NCI-H2107 (cell line): Measurements from ENCODE around the gene CDH11.

Source experiments
- DNase-seq: peaks from one replicate; lab custom pipeline; 2025; lab: John Stamatoyannopoulos, UW

The CDH11 gene

DNA sequence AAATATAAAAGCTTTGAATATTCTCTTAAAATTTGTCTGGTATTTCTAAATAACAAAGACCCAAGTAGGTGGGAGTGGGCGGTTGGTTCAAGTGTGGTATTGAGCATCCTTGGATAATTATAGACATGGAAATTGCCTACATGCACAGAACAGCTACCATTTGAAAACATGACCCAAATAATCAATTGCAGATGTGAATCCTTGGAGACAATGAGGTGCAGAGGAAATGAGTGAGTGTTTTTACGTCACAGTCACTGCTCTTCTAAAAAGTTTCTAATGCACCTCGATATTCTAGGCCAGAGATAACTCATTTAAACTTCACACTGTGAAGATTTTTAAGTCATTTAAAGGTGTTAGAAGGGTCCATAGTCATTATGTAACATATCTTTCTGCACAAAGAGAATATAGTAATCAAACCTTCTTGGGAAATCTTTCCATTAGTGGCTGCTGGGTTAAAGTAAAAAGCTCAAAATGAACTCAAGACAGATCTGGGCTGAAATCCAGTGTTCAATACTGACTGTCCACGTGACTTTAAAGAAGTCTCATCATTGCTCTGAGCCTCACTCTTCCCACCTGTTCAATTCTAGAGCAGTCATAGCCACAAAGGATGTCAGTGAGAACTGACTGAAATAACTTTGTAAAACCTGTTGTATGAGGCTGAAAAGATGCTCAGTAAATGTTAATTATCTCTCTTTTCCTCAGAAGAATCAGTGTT, 144.5 kb downstream of the CDH11 start:
- DNase-seq = no peak

GRCh38 chr16:64975821-64976220, 146.0 kb downstream of the CDH11 start:
- no peak for DNase-seq

DNA sequence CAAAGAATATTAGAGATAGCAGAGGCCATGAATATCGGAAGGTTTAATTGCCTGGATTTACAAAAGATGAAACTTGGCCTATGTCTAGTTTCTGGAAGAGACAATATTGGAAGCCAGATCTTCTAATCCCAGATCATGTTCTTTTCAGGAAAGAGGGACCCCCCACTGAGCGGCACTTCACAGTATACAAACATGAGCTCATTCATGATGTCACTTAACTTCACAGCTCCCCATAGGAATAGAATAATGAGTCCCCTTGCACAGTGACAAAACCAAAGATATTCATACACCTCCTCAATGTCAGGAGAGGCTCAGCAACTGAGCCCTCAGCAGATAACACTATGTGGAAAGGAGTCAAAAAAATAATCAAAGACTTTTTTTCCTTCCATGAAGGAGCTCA, 147.5 kb downstream of the CDH11 start:
- DNase-seq = no peak

DNA sequence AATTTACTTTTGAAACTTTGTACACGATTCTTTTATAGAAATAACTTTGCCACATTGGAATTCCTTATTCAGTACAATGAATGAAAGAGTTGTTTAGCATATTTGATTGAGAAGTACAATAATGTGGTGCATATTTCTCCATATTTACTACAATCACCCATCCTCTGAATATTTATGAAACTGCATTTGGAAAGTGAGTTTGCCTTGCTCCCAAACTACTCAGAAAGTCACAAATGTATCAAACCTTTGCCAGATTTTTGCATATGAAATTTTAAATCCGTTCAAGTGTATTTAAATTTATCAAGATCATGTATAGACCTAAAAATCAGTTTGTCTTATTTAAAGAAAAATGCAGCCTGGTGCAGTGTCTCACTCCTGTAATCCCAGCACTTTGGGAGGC, 148.7 kb downstream of the CDH11 start:
- no peak for DNase-seq

DNA sequence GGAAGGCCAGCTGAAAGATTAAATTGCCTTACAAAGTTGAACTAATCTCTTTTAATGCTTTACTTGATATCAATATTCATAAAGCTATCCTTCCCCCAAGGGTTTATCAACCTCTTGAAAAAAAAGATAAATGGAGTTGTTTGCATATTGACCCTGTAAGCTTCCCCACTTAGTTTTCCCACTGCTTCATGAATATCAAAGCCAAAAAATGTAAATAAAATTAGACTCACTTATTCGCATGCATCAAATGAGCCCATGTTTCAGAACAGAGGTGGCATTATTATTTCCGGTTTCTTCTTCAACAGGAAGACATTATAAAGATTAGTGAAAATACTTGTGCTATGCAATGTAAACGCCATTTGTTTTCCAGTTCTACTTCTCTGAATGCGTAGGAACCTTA, 150.7 kb downstream of the CDH11 start:
- DNase-seq = no peak

GRCh38 chr16:64969221-64969620, 152.6 kb downstream of the CDH11 start:
- DNase-seq = no peak

DNA sequence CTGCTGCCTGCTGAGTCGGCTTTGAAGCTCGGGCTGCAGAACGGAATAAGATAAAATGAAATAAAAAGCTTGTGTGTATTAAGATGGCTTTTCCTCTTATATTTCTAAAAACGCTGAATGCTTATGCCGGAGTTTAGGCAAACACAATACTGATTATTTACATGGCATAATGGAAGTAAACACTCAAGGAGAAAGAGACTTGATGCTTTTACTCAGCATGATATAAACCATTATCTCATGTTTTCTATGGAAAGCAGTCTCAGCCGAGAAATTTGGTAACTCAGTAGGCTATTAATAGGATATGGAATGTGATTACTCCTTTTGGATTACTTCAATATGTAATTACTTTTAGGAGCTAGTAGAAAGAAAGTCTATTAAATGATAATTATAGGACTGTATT, 153.3 kb downstream of the CDH11 start:
- no peak for DNase-seq

GRCh38 chr16:64964126-64964540, 157.7 kb downstream of the CDH11 start:
- DNase-seq = no peak

GRCh38 chr16:64962786-64963185, 159.1 kb downstream of the CDH11 start:
- no peak for DNase-seq

DNA sequence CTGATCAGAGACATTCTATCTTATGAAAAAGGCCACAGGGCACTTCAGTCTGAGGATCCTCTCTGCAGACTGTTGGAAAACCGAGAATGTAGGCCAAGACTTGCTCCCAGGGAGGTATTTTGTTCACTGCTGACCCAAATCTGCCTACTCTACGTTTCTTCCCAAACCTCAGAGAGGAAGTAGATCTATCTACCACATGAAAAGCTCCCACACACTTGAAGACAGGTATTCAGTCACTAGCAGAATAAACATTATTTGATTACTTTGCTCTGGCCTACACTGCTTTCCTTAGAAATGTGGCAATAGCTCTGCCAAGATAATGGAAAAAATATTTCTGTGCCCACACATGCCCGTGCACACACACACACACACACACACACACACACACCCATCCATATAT, 164.6 kb downstream of the CDH11 start:
- DNase-seq = no peak

DNA sequence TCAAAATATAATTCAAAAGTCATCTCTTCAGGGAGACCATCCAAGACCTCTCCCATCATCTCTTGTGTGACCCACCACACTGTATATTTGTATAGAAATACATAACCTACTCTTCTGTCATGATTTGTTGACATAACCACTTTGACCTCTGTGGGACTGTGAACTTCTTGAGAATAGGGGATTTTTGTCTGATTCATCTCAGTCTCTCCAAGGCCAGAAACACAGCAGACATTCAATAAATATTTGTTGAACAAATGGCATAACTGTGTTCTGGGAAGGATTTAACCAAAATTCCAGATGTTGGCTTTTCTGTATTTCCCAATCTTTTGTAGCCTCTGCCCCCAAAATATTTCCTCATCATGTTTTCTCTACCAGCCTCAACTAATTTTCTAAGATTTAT, 169.7 kb downstream of the CDH11 start:
- DNase-seq = no peak

DNA sequence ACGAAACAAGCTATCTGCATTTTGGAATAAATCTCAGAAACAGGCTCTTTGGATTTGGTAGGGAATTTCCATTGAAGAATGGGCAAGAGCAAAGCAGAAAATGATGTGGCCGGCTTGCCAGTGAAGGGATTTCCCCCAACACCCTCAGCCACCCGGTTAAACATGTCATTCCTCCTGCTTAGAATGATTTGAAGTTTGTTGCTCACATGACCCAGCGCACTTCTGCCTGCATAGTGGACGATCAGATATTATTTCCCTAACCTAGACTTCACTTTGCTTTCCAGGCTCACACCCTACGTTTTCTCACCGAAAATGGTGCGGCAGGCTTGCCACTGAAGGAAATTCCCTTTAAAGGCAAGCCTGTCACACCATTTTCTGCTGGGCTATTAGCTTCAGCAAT, 170.7 kb downstream of the CDH11 start:
- no peak for DNase-seq

GRCh38 chr16:64950731-64951130, 171.1 kb downstream of the CDH11 start:
- no peak for DNase-seq

- DNase-seq = no peak
These were observed 171.6 kb downstream of the CDH11 start for GRCh38 chr16:64950262-64950661.

DNA sequence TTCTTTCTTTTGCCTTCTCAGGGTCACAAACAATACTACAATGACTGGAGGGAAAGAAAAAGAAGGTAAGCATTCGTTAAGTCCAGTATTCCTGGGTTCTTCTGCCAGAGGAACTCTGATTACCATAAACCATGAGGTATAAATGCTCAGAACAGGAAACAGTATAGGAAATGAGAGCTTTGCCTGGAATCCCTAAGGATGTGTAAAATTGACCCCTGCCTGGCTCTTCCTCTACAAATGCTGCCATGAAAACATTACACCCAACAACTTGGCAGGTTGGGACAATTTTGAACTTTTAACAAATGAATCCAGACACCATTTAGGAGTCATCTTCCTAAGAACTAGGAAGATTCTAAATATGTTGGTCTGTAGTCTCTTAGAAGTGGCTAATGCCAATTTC, 173.8 kb downstream of the CDH11 start:
- no peak for DNase-seq

GRCh38 chr16:64947651-64948050, 174.2 kb downstream of the CDH11 start:
- DNase-seq = no peak

DNA sequence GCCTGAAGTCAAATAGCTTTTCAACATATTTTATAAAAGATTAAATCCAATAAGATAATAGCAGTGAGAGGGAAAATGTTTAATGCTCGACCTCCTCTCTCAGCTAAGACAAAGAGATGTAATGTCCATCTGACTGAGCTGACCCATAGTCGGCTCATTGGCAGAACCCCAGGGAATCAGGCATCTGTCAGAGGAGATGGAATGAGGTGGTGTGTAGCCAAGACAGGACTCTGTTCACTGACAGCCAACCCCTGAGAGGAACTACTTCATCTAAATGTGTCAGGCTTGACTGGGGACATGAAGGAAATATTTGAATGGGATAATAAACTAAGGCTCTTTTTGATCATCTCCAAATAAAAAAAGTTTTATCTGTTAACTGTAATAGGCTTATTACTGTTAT, 188.0 kb downstream of the CDH11 start:
- DNase-seq = no peak

DNA sequence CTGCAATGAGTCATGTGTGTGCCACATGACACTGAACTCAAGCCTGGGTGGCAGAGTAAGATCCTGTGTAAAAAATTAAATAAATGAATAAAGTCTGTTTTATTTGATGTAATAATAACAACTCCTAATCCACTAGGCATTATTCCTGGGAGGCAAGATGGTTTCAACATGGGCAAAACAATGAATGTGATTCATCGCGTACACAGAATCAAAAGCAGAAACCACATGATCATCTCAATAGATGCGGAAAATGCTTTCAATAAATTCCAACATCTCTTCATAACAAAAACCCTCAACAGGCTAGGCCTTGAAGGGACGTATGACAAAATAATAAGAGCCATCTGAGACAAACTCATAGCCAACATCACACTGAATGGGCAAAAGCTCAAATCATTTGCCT, 195.4 kb downstream of the CDH11 start:
- no peak for DNase-seq

- no peak for DNase-seq
These were observed 196.7 kb downstream of the CDH11 start for GRCh38 chr16:64925166-64925565.

DNA sequence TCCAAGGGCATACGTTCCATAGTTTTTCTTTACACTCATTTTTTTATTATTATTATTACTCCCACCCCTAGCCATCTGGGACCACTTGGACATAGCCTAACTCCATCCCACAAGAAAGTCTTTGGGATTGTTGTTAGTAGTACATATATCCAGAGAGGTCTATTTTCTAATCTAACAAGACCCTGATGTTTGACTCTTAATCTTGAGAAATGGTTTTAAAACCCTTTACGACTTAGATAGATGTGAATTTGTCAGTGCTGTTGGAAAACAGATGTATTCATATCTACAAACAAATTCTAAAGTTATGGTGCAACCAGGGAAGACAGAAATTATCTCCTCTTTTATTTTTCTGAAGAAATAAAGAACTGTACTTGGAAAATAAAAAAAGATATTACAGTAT, 197.8 kb downstream of the CDH11 start:
- DNase-seq = no peak

GRCh38 chr16:64919929-64920607, 201.8 kb downstream of the CDH11 start:
- no peak for DNase-seq

DNA sequence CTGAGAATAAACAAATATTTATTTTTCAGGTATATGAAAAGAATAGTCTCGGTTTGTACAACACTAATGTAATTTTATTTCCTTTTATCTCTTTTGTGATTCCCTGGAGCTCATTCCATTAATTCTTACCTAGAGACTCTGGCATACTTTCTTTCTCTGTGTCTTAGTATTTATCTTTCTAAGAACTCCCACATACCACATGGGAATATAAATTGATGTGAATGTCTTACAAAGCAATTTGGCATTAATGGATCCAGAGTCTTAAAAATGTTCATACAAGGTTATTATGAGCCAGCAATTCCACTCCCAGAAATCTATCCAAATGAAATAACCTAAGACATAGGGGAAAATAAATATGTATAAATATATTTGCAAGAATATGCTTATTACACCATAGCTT, 202.7 kb downstream of the CDH11 start:
- no peak for DNase-seq

- no peak for DNase-seq
These were observed 205.8 kb downstream of the CDH11 start for GRCh38 chr16:64916051-64916450.

DNA sequence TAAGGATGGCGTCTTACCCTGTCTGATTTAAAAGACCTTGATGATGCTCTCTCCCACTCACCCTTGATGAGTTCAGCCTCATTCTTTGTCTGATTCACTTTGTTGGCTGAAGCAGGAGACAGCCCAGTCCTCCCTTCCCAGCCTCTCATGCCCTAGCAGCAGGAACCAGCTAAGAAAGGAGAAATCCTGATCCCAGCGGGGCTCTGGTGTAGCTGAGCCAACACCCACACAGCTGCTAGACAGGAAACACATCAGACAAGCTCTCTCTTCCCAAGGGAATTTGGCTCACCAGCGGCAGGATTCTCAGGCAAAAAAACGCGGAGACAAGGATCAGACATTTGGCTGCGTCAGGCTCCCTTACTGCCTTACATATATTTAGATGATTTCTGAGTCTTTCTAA, 211.5 kb downstream of the CDH11 start:
- no peak for DNase-seq
